Activated gamma-delta T cell (primary cell): ENCODE results near the gene TERF2IP.
A peak's percentile ranks its signal among the peaks of the same experiment; 100 is the strongest.

Experiments
- DNase-seq: peaks from one replicate; lab custom pipeline; 2025; lab: John Stamatoyannopoulos, UW
- total RNA-seq, 2 donors: gene quantifications; one replicate each; lab custom pipeline; 2026; lab: John Stamatoyannopoulos, UW

The TERF2IP gene, protein sequence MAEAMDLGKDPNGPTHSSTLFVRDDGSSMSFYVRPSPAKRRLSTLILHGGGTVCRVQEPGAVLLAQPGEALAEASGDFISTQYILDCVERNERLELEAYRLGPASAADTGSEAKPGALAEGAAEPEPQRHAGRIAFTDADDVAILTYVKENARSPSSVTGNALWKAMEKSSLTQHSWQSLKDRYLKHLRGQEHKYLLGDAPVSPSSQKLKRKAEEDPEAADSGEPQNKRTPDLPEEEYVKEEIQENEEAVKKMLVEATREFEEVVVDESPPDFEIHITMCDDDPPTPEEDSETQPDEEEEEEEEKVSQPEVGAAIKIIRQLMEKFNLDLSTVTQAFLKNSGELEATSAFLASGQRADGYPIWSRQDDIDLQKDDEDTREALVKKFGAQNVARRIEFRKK
- total RNA-seq, result 151 to 167 reads per million in 2 donors

DNA sequence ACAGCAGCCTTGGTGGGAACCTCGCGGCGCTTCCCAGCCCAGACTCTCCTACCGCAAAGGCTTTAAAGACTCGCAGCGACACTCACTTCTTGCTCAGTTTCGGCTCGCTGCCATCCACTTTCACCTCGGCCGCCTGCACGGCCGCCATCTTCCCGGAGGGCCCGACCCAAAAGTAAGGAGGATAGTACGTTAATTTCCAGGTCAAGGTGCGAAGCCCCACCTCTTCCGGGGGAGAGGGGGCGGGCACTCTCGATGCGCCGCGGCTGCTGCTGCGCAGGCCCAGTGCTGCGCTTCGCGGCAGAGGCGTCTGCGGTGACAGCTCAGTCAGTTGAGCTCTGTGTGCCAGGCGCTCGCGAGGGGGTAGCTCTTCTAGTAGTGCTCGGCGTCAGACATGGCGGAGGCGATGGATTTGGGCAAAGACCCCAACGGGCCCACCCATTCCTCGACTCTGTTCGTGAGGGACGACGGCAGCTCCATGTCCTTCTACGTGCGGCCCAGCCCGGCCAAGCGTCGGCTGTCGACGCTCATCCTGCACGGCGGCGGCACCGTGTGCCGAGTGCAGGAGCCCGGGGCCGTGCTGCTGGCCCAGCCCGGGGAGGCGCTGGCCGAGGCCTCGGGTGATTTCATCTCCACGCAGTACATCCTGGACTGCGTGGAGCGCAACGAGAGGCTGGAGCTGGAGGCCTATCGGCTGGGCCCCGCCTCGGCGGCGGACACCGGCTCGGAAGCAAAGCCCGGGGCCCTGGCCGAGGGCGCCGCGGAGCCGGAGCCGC lies at the start of gene TERF2IP, which contains the start of gene KARS1:
Gene TERF2IP (plus strand): TSS at position 282 of the 773 bp plus-strand sequence. CDS start 110 bp downstream, at position 392.
Gene KARS1 (minus strand): TSS at position 174 of the 773 bp plus-strand sequence. CDS start 26 bp downstream, at position 148.
- peak; percentile 91 for DNase-seq

DNA sequence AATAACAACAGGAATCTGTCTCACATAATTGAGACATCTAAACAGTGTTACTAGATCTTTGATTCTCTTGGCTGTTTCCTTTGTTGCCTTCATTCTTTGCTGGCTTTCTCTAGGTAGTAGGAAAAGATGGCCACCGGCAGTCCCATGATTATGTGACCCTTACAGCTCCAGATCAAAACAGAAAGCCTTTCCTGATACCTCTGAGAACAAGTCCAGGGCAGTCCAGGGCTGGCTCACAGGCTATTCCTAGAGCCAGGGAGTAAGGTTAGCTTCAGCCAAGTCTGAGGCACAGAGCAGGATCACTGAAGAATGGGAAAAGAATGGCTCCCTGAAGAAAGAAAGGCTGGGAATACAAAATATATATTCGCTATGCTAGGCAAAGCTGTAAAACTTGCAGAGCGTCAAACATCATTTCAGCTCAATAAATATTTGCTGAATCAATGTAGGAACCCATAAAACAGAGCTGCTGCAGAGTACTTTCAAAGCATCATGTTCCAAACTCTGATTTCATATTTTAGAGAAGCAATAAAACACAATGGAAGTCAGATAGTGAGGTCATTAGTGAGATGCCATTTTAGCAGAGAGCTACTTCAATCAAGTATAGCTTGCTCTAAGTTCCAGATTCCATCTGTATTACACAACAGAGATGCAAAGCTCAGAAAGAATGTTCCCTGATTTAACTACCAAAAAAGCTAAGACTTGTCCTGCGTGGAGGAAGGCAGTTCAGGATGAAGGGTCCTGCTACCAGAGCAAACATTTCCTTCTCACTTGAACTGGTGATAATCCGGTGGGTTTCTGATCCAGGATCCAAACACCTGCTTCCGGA lies 47.9 kb upstream of the TERF2IP start:
- no peak for DNase-seq

DNA sequence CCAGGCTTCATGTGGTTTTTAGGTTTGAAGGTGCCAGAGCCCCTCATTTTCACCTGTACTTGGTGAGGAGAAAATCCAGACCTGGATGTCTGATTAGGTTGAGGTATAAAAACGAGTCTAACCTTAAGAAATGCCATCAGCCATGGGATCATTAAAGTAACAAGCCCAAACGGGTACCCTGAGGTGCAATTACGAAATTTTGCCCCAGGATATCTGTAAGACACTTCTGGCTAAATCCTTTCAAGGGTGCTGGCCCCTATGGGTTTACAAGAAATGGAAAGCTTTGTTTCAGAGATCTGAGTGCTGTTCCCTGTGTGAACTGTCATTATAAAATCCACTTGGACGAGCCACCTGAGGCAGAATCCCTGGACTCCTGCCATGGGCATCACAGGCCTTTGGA lies 44.3 kb upstream of the TERF2IP start:
- no peak for DNase-seq

DNA sequence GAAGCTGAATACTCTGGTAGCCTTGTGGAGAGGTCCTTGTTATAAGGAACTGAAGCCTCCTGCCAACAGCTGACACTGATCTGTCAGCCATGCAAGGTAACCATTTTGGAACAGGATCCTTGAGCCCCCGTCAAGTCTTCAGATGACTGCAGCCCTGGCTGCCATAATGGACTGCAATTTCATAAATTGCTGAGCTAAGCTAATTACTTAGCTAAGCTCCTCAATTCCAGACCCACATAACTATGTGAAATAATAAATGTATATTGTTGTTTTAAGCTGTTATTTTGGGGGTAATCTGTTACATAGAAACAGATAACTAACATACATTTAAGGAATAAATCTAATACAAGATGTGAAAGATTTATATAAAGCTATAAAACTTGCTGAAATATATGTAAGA lies 41.1 kb upstream of the TERF2IP start:
- DNase-seq, result no peak

DNA sequence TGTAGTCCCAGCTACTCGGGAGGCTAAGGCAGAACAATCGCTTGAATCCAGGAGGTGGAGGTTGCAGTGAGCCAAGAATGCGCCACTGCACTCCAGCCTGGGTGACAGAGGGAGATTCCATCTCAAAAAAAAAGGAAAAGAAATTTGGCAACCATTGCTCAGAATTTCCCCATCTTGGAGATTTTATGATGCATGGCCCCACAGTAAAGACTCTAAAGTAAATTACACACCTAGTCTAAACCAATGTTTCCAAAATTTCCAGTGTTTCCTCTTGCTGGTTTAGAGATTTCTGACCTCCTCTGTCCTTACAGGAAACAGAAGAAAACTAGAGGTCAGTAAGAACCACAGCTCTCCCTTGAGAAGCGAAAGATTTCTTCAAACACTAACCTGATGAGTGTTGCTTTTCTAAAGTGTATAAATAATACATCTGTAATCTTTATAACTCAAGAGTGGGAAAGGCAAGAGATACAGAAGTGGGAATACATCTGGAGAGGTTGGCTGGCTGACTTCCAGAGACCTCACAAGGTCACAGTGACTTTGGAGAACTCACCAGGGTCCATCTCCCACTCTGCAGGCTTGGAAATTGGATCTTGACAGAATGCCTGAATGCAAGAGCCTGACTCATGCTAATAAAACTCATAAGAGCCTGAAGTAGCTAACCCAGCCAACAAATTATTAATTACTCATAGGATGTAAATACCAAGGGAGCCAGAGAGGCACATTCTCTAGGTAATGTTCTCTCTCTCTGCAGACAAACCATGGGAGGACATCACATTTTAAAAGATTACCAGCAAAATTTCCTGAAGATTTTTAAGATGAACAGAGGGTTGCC lies 33.3 kb upstream of the TERF2IP start:
- DNase-seq, result no peak

DNA sequence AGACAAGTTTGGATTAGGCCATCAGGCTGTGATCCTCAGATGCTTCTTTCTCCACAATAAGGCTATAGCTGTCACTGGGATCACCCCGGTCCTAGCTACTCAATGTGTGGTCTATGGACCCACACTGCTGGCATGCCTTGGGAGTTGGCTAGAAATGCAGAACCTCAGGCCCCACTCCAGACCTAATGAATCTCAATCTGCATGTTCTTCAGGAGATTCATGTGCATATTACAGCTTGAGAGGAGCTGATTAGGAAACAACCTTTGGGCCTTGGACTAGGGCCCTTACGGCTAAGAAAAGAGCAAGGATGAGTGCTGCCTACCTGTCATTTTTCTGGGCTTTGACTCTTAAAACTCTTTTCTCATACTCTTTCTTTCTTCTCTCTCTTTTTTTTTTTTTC lies 32.0 kb upstream of the TERF2IP start:
- no peak for DNase-seq

DNA sequence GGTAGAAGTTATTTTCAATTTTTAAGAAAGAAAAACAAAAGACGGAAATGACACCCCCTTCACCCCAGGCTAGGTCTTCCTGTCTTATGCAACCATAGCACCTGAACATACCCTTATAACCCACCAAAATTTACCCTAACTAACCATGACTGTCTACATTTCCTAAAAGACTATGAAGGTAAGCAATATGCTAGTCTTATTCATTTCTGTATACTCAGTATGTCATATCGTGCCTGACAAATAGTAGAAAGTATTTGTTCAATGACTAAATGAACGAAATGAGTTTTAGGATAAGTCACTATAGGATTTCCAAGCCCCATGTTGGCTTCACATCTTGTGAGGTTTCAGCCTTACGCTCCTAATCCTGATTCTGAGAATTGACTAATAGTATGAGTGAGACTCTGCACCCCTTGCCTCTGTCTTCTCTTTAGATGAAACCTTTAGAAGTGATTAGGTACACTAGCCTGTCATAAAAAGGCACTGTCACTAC lies 31.0 kb upstream of the TERF2IP start:
- no peak for DNase-seq

DNA sequence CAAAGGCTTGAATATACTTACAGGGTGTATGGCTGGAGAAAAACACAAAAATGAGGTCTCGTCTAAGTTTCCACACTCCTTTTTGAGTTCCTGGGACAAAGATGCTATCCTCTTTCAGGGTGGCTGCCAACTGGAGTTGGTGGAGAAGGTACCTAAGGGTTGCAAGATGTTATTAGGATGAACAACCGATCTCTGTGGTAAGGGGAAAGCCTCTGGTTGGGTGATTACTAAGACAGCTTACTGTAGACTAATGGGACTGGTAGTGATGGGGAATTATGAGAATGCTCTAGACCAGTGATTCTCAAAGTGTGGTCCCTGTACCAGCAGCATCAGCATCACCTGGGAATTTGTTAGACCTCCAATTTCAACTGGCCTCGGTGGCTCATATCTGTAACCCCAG lies 30.5 kb upstream of the TERF2IP start:
- DNase-seq, result no peak

DNA sequence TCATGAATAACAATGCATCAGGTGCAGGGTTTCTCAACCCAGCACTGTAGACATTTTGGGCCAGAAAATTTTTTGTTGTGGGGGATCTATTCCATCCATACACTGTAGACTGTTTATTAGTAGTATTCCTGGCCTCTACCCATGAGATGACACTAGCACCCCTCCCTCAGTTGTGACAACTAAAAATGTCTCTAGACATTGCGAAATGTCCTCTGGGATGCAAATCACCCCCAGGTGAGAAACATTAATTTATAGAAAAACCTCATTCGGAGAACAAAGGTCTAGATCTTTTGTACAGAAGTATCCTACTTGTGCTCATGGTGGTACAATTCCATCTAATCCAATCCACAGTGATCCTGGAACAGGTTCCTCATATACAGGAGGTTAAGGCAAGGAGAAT lies 28.8 kb upstream of the TERF2IP start:
- no peak for DNase-seq

DNA sequence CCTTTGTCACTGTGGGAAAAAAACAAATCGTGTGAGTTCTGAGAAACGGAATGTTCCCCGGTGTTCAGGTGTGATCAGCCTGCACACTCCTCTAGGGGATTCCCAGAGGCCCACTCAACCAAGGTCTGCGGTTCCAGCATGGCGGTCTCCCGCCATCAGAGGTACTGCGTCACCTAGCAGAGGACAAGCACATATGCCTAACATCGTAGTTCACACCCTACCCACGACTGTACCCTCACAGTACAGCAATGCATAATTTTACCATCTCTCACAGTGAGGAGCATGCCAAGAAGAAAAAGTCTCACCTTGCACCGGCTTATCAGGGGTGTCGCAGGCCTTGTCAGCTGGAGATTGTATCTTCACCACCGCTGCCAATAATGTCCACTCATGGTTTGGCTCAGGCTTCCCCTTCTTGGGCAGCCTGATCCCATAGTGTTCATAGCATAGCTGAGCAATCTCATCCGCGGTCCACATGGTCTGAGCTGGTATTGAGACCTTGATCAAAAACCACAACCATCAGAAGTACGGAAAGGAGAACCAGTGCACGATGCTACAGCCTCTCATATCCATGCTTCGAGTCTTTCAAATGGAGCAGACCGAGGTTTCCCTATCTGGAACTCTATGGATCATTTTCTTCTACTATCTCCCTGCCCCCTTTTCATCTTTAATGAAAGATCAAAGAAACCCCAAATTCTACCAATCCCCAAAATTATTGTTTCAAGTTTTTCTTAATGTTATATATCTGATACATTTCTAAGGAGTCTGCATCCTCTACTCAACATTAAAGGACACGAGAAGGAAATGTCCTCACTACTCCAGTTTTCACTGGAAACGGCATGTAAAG lies 27.0 kb upstream of the TERF2IP start:
- peak; percentile 70 for DNase-seq

DNA sequence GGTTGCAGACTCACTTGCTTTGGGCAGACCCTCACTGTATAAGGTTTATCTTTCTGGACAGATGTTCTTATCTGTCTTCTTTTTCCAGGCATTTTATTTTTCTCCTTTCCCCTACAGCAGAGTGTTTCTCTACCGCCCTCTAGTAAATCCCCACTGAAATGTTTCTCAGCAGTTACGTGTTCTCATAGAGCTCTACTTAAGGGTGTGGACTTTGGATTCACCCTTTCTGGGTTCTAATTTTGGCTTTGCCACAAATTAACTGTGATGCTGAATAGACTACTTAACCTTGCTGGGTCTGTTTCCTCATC lies 26.4 kb upstream of the TERF2IP start:
- DNase-seq, result no peak

DNA sequence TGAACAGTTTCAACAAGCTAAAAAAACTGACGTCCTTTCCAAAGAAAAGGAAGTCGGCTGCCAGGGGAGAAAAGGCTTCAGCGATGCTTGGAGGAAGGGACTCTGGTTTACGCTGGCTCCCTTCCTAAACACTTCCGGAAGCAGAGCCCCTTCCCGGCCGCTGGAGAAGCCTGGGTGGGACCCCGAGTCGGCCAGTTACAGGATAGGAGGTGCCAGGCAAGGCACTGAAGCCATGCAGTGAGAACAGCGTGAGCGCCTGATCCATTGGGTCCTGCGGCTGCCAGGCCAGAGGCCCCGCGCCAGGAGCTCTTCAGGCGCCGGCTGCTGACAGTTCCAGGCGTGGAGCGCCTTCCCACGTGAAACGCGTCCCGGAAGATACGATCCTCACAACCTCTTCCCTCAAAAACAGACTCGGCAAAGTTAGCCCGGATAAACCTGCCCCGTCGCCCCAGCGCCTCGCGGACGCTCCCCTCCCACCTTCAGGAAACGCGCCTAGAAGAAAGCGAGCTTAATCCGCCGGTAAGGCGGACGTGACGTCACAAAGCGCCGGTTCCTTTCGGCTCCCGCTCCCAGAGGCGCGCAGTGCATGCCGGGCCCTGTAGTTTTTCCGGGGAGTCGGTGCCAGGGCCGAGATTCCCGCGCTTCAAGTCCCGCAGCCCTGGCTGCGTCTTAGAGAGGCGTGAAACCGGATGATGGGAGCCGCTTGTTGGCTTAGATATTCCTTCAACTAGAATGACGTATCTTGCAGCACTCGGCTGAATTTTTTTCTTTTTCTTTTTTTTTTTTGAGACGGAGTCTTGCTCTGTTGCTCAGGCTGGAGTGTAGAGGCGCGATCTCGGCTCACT lies 24.6 kb upstream of the TERF2IP start, which contains the start of gene ADAT1:
Gene ADAT1 (minus strand): TSS at position 521 of the 845 bp plus-strand sequence. CDS start 2,482 bp downstream, outside the sequence.
- peak; percentile 94 for DNase-seq

DNA sequence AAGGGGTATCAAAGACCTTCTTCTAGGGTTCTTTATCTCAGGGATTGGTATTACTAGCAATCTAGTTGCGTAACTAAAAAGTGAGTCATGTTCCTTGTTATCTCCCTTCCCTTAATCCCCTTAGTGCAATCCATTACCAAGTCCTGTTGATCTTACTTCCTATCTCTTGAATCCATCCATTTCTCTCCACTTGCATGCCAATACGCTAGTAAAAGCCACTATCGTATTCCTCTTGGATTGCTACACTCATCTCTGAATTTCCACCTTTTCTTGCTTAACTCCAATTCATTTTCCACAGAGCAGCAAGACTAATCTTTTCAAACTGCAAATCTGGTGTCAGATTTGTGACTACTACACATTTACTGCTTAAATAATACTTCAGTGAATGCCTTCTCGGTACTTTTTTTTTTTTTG lies 22.6 kb upstream of the TERF2IP start:
- no peak for DNase-seq

DNA sequence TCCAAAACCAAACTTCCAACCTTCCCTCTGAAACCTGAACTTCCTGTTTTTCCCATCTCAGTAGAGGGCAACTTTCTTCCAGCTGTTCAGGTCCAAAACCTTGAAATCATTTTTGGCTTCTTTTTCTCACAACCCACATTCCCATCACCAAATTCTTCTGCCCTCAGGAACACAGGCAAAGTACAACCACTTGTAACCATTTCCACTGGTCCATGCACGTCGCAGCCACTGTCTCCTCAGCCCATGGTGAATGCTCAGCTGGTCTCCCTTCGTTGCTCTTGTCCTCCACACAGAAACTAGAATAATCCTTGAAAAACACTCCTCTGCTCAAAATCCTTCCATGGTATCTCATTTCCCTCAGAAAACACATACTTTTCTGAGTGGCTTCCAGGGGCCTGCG lies 20.8 kb upstream of the TERF2IP start:
- no peak for DNase-seq

DNA sequence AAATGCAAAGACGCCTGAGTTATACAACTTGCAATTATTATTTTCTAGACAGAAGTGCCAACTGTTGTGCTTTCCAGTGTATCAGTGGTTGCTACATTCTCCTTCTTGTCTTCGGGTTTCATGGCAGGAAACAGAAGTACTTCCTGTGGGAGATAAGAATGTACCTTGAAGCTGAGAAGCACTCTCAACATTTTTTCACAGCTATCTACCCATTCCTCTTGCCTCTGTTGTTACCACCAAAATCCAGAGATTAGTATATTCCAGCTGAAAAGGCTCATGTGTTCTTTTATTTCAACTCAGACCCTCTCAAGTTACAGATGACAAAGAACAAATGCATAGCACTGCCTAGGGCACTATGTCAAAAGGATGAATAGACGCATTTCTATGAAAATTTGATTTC lies 19.7 kb upstream of the TERF2IP start:
- no peak for DNase-seq

DNA sequence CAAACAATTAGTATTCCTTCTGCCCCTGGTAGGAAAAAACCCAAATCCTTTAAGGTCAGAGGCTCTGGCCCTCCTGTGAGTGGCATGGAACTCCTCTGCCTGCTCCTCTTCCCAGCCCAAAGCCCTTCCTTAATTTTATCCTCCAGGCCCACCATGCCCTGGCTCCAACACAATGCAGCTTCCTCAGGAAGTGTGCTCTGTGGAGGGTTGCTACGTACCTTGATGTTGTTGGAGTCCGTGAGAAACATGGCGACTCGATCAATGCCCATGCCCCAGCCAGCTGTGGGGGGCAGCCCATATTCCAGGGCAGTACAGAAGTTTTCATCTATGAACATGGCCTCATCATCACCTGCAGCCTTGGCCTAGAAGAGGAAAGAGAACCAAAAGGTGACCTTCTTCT lies 19.2 kb upstream of the TERF2IP start:
- no peak for DNase-seq

DNA sequence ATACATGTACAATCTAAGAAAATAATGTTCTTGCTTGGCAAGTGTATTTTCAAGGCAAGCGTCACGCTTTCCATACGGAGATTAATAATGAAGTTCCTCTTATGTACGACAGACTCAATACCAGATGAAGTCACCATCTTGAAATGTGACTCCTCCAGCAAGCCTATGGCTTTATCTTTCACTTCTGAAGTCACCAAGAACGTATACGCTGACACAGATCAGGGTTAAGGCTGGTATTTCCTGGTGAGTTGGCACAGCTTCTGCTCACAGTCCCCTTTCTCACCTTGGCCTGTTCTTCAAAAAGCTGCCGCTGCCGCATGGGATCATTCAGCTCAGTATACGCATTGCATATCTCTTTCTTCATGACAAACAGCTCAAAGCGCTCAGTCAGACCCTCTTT lies 18.4 kb upstream of the TERF2IP start:
- DNase-seq, result no peak

DNA sequence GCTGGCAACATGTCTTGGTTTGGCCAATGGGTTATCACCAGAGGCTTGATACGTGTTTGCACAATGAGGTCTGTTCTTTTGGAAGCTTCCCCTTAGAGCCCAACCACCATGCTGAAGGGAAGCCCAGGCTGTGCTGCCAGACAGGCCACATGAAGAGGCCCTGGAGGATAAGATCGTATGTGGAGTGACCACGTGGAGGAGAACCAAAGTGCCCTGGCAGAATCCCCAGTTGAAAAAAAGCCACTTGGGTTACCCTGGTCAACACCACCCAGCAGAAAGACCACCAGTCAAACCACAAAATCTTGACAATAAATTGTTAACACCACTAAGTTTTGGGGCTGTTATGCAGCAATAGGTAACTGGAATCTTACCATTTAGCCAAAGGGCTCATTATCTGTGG lies 17.5 kb upstream of the TERF2IP start:
- DNase-seq, result no peak

DNA sequence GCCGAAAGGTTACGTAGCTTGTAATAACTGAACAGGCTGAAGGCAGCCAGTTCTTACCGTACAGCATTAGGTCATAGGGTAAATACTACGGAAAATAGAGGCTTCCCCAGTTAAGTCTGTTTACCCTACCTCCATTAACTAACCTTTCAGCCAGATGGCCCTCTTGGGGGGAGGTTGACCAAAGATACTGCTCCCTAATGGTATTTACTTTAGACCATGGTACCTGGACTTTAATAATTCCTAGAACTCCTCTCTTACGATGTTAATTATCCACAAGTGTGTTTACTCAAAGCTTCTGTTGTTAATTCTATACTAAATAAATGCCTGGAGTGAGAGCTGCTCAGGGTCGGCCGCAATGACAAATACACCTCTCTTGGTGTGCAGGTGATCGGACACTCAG lies 14.7 kb upstream of the TERF2IP start:
- DNase-seq, result no peak
